ENCODE data around the gene GDF10. TPM values are rescaled to one million over a fixed set of nuclear protein-coding genes. Genes with fewer than 3 reads are reported as not detected.

The GDF10 gene
- total RNA-seq, 1 experiment from 2014 or later: 0.20 TPM

GRCh38 chr10:47296941-47297340, 3.1 kb upstream of the GDF10 start:
- H3K23me2 ChIP-seq (ENCODE audit: insufficient read length, low read depth, low read length, poor library complexity, severe bottlenecking): peaks cover 4% of the 10 kb centered on the region
- H2AFZ ChIP-seq (ENCODE audit: low read length): no peak overlapping the region
- no peak overlapping the region for H3K27ac ChIP-seq (ENCODE audit: insufficient read length, low read depth, low read length)
- H3K4ac ChIP-seq (ENCODE audit: low read depth, low read length): no peak overlapping the region
- H3T11ph ChIP-seq (ENCODE audit: low read length): no peak overlapping the region
- Mint-ChIP-seq H3K9me3 (no peaks in the 10 kb centered on the region), H3K36me3 (ENCODE audit: insufficient read depth in 1 of 3, low read depth in 3 of 3) (no peaks in the 10 kb centered on the region), H3K4me3 (no peak overlapping the region), H3K27me3 (ENCODE audit: low read depth) (peaks cover 67% of the 10 kb centered on the region), H3K4me1 (peaks cover 6 to 23% of the 10 kb centered on the region in 2 experiments), H3K27ac (no peak overlapping the region)
- no peak overlapping the region for H2AK5ac ChIP-seq (ENCODE audit: insufficient read length, low read length)
- no peaks in the 10 kb centered on the region for H3K4me1 ChIP-seq (ENCODE audit: insufficient read depth, low read length)
- TF ChIP-seq CTCF (conservative IDR thresholded peaks at IDR 0.05): no peak
- no peak overlapping the region for H2BK15ac ChIP-seq (ENCODE audit: low read depth, low read length)
- no peaks in the 10 kb centered on the region for H3K79me1 ChIP-seq (ENCODE audit: insufficient read depth, low read depth, low read length, poor library complexity, severe bottlenecking)
- no peak overlapping the region for H3K14ac ChIP-seq (ENCODE audit: insufficient read depth, low read length)
- H3K27me3 ChIP-seq (ENCODE audit: insufficient read depth, low read length): peaks cover 14% of the 10 kb centered on the region; the same call in 1 of the 2 replicates
- no peak overlapping the region for H4K5ac ChIP-seq (ENCODE audit: insufficient read length, low read depth, low read length)
- H2BK20ac ChIP-seq (ENCODE audit: low read depth, low read length, poor library complexity, severe bottlenecking): no peak overlapping the region
- no peaks in the 10 kb centered on the region for H3K79me2 ChIP-seq (ENCODE audit: insufficient read depth, low read length)
- no peak overlapping the region for H2BK120ac ChIP-seq (ENCODE audit: low read depth, low read length, poor library complexity, severe bottlenecking)
- no peak overlapping the region for H2BK5ac ChIP-seq (ENCODE audit: insufficient read length, low read length)
- no peak overlapping the region for H3K18ac ChIP-seq (ENCODE audit: insufficient read length, low read depth, low read length)
- H3K9me3 ChIP-seq (ENCODE audit: control insufficient read depth, low read depth, low read length): no peaks in the 10 kb centered on the region
- no peak overlapping the region for H3K56ac ChIP-seq (ENCODE audit: insufficient read length, low read depth, low read length)
- H3K23ac ChIP-seq (ENCODE audit: insufficient read length, low read depth, low read length): no peak overlapping the region
- WGBS (ENCODE audit: extremely low coverage, insufficient read length, low lambda C conversion rate): no CpG with 5 or more reads among the region's 1 CpG
- H3K9ac ChIP-seq (ENCODE audit: extremely low read depth, insufficient read length, low read length): no peak overlapping the region
- DNase-seq: no peak
- no peak overlapping the region for H4K8ac ChIP-seq (replicated peaks; ENCODE audit: insufficient read length, low read depth, low read length)
- no peak overlapping the region for H2BK12ac ChIP-seq (ENCODE audit: insufficient read length, low read depth, low read length)
- H4K91ac ChIP-seq (ENCODE audit: insufficient read length, low read depth, low read length): no peak overlapping the region
- no peaks in the 10 kb centered on the region for H4K20me1 ChIP-seq (ENCODE audit: control insufficient read depth, insufficient read depth, insufficient read length)
- H3K4me2 ChIP-seq (ENCODE audit: insufficient read depth, insufficient read length, low read length): no peak overlapping the region
